HG02981 (cell line): ENCODE measurements around the gene AAMP.

Experiments used
- ATAC-seq: cut with Tn5 transposase; IDR thresholded peaks from one replicate; pipeline ENCODE4 v1.9.1; 2021; ENCODE audit warnings: mild to moderate bottlenecking, moderate library complexity; ENCODE audit not compliant: unreplicated experiment

AAMP gene

DNA sequence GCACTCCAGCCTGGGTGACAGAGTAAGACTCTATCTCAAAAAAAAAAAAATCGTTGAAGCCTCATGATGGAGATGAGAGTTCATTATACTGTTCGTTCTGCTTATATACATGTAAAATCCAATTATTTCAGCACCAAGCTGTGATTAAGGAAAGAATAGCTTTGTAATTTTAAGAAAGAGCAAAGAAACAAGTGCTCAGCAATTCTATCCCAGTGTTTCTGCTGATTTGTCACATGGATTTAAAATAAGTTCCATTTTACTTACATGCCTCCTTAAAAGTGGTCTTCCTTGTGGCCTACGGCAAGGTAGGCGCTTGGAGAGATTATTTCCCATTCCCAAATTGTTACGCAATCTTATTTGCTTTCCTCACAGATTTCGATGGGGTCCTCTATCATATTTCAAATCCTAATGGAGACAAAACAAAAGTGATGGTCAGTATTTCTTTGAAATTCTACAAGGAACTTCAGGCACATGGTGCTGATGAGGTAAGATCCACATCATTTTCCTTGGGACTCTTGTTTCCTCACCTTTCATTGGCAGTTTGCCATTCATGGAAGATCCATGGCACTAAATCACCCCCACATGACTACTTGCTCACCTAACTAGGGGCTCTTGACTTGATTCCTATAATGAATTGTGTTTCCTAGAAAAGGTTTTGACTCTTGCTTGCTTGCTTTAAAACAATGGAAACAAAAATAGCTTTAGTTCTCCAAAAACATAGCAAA lies 41.4 kb downstream of the AAMP start:
- ATAC-seq = no peak

DNA sequence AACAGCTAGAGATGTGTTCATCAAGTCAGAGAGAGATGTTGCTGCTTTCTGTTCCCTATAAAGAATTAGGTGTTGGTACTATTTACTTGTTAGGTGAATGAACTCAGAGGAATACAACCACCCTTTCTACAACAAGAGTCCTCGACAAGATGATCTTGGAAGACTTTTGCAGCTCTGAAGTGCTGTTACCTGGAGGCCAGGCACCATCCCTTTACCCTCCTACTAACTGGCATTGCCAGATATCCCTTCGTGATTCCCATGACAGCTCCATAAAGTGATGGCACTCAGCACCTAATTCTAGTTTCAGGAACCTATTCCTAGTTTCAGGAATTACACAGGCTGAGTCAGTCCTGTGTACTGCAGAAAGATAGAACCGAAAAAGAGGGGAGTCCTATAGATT lies 43.0 kb downstream of the AAMP start:
- no peak for ATAC-seq

DNA sequence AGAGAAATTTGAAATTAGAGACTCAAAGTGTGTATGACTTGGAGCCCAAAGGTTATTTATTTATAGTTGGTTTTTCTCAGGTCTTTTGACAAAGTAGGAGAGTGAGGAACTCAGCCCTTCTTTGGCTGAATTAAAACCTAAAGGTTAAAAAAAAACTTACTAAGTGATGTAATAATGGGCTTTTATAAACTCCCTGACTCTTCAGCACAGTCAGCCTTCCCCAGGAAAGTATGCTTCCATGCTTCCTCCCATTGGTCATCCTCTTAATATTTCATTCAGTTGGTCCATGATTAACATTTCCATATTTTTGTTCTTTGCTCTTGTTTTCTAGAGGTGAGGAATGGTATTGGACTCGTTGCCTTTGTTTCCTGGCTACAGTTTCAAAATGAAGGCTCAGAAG lies 45.8 kb downstream of the AAMP start:
- no peak for ATAC-seq

DNA sequence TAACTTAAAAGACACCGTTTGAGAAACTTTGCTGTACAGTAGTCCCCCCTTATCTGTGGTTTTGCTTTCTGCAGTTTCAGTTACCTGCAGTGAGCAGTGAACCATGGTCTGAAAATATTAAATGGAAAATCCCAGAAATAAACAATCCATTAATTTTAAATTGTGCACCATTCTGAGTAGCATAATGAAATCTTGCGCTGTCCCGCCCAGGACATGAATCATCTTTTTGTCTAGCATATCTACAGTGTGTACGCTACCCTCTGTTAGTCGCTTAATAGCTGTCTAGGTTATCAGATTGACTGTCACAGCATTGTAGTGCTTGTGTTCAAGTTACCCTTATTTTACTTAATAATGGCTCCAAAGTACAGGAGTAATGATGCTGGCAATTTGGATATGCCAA lies 46.9 kb downstream of the AAMP start:
- ATAC-seq = no peak

DNA sequence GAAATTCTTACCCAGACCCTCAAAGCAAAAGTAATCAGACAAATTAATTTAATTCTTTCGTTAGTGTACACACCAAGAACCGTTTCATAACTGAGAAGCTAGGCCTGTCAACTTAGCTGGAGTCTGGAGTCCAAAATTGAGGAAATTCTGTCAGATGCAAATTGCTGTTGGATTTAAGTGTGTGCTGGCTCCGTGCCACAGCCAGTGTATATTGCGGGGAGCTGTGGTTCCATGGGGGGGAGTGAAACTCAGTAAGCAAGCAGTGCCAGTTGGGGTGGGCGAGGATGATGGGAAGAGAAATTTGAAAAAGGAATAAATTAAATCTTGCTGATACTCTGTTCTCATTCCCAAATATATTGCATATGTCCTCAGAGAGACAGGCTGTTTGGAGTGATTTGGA lies 48.9 kb downstream of the AAMP start:
- ATAC-seq = no peak

DNA sequence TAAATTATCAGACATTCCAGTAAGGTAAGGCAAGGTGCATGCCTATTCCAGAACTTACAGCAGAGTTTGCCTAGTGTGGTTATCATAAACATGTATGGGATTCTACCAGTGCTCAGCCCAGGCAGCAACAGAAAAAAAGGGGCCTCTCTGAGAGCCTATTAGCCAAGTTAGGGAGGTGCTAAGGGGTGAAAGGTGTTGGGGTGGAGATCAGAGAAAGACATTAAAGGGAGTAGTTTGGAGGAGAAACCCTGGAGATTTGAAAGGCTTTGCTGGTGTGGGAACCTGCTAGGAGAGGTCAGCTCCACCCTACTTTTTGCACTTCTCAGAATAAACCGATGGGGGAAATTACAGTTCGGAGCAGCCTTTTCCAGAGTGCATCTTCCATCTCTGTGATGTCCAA lies 50.0 kb downstream of the AAMP start:
- no peak for ATAC-seq

DNA sequence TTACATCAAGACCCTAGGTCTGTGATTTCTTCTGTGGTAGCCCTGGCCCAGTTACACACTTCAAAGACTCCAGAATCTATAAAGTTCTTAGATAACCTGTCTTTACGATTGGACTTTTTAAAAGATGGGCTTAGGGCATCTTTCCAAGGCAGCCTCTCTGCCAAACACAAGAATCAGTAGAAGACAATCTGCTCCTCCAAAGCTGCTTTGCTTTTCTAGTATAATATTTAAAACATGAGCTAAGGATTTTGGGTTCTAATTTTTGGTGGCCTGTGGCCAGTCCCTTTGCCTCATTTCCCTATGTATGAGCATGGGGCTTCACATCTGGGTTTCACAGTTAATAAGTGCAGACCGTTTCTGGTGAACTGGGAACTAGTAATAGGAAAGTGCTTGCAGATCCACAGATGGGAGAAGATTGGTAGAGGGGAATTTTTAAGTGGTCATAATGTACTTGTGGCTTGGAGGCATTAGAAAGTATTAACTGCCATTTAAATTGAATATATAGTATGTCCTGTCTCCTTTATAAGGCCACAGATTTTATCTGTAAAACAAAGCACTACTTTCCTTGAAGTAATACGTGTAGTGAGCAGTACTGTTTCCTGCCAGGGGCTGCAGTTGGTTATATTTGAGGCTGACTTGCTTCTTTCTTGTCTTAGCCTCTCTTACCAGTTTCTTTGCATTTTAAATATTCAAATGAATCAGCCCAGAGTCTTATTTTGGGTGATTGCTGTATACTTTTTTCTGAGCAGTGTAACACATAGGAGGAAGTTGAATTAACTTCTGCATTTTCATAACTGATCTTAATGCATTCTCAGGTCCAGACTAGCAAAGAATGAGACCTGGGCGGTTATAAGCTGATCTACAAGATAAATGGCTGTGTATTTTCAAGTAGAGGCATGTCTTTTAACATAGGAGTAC lies 51.4 kb downstream of the AAMP start:
- ATAC-seq = peak; percentile 38

DNA sequence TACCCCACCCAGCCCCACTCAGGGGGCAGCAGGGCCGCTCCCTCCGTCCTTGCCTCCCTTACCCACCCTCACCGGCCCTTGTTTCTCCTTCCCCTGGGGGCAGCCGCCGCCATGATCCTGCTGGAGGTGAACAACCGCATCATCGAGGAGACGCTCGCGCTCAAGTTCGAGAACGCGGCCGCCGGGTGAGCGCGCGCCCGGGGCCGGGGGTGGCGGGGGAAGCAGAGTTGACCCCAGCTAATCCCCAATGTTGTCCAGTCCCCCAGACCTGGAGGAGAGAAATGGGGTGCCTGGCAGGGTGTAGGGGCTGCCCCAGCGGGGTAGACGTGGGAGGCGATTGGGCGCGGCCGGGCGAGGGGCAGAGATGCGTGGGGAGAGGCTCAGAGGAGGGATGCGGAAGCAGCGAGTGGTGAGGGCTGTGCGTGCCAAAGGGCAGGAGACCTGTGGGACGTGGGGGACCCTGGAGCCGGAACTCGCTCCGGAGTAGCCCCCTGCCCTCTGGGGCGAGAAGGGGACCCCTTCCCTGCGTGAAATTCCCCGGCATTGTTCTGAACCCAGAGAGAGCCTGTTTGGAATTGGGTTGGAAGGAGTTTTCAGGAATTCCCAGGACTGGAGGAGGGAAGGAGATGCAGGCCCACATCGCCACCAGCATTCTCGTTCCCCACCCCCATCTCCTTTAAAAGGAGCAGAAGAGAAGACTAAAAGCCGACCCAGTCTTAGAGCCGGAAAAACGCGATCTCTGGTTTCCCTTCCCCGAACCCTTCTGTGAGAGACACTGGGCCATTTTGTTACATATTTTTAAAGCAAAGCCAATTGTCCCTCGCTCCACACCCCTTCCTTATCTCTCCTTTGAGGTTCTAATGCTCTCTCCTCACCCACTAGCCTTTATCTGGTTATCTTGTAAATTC lies 52.3 kb downstream of the AAMP start:
- ATAC-seq = peak; percentile 24

DNA sequence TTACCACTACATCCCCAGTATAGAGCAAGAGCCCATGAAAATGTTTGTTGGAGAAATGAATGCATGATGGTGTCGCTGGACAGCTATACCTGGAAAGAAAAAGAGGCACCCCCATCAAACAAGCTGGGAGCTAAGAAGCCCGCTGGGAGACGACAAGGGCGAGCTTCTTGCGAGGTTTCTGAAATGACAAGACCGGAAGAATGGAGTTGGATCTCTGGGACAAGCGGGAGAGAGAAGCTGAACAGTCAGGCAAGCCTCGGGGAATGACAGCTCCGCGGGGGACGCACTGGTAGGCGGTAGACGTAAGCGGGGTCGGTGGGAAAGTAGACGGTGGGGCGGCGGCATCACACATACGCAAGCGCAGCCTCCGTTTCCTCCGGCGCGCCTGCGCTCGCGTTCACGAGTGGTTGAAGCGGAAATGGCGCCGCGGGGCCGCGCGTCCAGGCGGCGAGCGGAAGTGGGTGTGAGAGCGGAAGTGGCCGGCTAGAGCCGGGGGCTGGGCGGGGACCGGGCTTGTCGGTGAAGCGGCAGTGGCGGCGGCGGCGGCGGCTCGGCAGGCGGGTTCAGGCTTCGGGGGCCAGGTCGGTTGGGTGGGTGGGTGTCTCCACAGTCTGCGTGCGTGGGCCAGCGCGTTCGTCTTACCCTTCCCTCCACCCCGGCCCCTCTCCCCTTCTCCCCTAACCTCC lies 53.1 kb downstream of the AAMP start, which contains the start of gene ARPC2:
Gene ARPC2 (plus strand): TSS at position 516 of the 686 bp plus-strand sequence. CDS start 282 bp downstream, outside the sequence.
- peak; percentile 68 for ATAC-seq

DNA sequence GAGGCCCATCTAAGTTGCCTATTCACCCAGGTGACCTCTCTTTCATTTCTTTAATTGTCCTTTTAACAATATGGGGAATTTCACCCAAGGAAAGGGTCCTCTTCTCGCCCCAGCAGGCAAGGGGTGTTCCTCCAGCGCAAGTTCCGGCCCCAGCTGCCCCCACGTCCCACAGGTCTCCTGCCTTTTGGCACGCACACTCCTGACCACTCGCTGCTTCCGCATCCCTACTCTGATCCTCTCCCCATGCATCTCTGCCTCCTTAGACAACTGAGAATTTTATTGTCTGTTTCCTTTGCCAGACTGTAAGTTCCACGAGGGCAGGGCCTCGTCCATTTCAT lies 53.6 kb downstream of the AAMP start:
- ATAC-seq = no peak
